GM12875 (cell line): ENCODE measurements around the gene STK32B.

Source experiments
- H3K4me3 ChIP-seq: one replicate; pipeline ENCODE4 v1.5.1; 2011; ENCODE audit warnings: low read depth, low read length, control low read depth
- TF ChIP-seq, protein P1 (sequence below): IDR thresholded peaks from 2 replicates; pipeline ENCODE4 v1.5.1; 2011; ENCODE audit warnings: low read depth, mild to moderate bottlenecking, control low read depth, inconsistent platforms, low read length, moderate library complexity, borderline replicate concordance; ENCODE audit not compliant: insufficient read depth

Gene STK32B

DNA sequence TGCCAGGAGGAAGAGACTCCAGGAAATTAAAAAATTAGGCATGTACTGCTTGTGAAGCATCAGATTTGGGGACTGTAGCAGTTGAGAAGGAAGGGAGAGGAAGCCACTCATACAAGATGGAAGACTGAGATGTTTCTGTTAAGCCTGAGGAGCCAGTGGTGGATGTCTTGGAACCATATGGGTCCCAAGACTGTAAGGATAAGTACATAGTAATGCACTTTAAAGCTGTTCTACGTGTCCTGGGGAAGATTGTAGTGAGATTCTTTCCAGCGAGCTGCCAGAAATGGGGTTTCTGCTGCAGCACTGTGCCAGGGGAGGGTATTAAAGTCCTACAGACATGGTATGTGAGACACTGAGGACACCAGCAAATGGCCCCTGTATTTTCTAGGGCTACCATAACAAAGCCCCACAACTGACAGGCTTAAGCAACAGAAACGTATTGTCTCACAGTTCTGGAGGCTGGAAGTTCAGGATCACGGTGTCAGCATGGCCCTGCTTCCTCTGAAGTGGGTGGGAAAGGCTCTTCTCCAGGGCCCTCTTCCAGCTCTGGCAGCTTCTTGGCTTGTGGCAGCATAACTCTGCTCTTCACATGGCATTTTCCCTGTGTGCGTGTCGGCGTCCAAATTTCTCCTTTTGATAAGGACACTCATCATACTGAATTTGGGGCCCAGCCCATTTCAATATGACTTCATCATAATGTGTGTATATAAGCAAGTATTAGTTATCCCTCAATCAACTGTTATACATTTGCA, 352.6 kb downstream of the STK32B start:
- TF ChIP-seq, protein P1, sequence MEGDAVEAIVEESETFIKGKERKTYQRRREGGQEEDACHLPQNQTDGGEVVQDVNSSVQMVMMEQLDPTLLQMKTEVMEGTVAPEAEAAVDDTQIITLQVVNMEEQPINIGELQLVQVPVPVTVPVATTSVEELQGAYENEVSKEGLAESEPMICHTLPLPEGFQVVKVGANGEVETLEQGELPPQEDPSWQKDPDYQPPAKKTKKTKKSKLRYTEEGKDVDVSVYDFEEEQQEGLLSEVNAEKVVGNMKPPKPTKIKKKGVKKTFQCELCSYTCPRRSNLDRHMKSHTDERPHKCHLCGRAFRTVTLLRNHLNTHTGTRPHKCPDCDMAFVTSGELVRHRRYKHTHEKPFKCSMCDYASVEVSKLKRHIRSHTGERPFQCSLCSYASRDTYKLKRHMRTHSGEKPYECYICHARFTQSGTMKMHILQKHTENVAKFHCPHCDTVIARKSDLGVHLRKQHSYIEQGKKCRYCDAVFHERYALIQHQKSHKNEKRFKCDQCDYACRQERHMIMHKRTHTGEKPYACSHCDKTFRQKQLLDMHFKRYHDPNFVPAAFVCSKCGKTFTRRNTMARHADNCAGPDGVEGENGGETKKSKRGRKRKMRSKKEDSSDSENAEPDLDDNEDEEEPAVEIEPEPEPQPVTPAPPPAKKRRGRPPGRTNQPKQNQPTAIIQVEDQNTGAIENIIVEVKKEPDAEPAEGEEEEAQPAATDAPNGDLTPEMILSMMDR: no peak
- H3K4me3 ChIP-seq: no peak overlapping the region

DNA sequence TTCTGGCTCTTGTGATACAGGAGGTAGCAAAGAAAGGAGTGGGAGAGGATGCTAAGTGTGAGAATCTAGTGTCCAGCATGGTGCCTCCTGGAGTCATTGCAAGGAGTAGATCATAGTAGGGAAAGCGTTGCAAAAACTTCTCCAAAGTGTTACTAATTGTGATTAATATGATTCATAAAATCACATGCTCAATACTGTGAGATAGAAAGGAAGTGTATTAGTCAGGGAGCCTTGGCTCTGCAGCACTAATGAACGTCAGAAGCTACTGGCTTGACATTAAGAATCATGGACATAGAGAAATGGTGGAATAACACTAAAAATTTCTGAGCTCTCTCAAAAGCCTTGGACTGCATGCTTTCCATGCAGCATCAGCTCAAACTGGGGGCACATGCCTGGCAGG, 358.0 kb downstream of the STK32B start:
- TF ChIP-seq, protein P1: no peak
- H3K4me3 ChIP-seq: no peak overlapping the region

DNA sequence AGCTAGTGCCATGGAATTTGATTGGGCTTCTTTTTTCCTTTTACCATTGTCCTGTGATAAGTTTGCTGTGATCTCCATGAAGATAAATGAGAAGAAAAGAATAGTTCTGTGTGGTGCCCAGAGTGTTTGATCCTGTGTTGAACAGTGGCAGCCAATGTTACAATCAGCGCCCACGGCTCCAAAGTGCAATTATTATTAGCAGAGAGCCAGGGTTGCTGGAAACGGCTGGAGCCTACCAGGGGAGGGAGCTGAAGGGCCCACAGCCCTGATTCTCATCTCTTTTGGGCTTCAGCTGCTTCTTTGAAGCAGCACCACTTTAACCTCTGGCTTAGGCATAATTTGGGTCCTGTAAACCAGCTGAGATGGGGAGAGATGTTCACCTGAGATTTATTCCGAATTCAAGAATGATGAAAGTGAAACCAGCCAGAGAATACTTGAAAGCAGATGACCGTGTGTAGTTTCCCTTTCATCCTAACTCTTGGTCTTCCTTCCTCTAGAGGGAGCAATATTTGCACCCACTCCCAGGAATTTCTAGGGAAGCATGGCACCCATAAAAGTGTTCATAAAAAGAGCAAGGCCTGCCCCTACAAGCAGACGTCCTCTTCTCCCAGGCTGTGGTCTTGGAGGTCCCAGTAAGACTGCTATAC, 358.8 kb downstream of the STK32B start:
- TF ChIP-seq, protein P1: no peak
- H3K4me3 ChIP-seq: no peak overlapping the region

DNA sequence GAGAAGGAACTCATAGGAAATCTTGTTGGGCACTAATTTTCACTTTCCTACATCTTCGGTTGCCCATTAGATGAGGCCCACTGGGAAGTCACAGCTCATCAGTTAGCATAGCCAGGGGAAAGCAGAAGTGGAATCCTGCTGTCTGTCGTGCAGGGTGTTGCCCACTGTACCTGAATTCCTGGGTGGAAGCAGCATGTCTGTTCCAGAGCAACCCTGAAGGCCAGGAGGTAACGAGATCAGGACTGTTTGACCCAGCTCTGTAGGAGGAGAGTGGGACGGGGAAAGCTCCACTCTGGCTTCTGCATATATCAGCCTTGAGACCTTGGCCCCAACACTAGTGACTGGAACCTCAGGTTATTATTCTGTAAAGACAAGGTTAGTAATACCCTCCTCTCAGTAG, 361.0 kb downstream of the STK32B start:
- H3K4me3 ChIP-seq: no peak overlapping the region
- TF ChIP-seq, protein P1: no peak

DNA sequence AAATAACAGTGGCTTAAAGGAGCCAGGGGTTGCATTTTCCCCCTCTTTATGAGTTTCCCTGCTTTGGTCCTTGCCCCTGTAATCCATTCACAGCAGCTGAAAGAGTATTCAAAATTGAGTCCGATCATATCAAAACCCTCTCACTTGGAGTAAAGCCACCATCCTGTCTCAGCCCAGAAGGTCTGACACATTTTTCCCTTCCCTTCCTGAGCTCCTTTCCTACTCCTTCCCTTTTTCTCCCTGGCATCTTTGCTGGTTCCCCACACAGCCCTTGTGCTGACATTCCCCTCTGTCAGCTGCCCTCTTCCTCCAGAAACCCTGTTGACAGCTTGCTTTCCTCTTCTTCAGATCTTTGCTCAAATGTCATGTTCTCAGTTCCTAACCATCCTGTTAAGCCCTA, 361.5 kb downstream of the STK32B start:
- TF ChIP-seq, protein P1: no peak
- H3K4me3 ChIP-seq: no peak overlapping the region

DNA sequence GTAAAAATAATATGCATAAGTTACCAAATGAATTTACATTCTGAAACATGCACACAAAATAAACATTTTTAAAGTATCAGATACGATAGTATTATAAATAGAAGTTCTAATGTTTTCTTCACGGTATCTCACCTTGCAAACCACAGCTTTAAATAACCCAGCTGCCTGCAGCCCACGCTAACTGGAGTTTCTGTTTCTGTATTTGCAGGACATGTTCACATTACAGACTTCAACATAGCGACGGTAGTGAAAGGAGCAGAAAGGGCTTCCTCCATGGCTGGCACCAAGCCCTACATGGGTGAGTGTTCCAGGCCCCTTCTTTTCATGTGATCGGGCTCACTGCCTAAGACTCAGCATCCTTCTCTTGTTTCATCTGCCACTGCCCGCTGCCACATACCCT, 365.4 kb downstream of the STK32B start:
- TF ChIP-seq, protein P1: no peak
- H3K4me3 ChIP-seq: no peak overlapping the region

DNA sequence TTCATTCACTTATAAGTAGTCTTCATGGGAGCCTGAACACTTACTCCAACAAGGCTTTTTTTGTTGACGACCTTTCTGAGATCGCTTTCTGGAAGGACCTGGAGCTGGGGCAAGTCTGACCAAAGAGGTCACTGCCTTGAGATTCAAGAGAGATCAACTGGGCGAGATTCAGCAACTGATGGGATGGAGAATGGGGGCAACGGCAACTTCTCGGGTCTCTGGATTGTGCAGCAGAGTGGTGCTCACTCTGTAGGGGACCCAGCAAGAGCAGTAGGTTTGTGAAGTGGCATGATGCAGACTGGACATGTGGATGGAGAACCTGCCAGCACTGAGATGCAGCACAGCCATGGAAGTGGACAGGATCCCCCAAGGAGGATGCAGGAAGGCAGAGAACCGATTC, 369.0 kb downstream of the STK32B start:
- TF ChIP-seq, protein P1: no peak
- H3K4me3 ChIP-seq: no peak overlapping the region
